Liver (tissue), 3 donors: ENCODE data around the gene ST8SIA6.

Experiments
- CTCF ChIP-seq: fragments of 150-350 bp; IDR thresholded peaks from 2 replicates; pipeline ENCODE4 v1.5.1; 2017; ENCODE audit warnings: improper control_type of control experiment, low read depth, low read length; ENCODE audit not compliant: missing input control
- EGR1 ChIP-seq, 2 donors: IDR thresholded peaks; 2 replicates each; pipeline ENCODE4 v1.6.1; 2016 to 2018; ENCODE audit warnings: antibody characterized with exemption in 2 of 2, low read depth in 2 of 2
- FOXA2 ChIP-seq: IDR thresholded peaks from 2 replicates; pipeline ENCODE4 v1.6.1; 2016; ENCODE audit warnings: antibody characterized with exemption
- GABPA ChIP-seq, 2 donors: IDR thresholded peaks in 1 of 2; conservative IDR thresholded peaks in 1 of 2; 2 replicates each; pipeline ENCODE4 v1.6.1; 2016; ENCODE audit warnings: antibody characterized with exemption in 2 of 2, mild to moderate bottlenecking in 1 of 2, moderate library complexity in 1 of 2
- JUND ChIP-seq, 2 donors: IDR thresholded peaks; 2 replicates each; pipeline ENCODE4 v1.6.1; 2016; ENCODE audit warnings: antibody characterized with exemption in 2 of 2
- MAX ChIP-seq: IDR thresholded peaks from 2 replicates; pipeline ENCODE4 v1.6.1; 2016; ENCODE audit warnings: antibody characterized with exemption
- RAD21 ChIP-seq, 2 donors: IDR thresholded peaks; 2 replicates each; pipeline ENCODE4 v1.6.1; 2016; ENCODE audit warnings: antibody characterized with exemption in 2 of 2, mild to moderate bottlenecking in 2 of 2
- REST ChIP-seq: IDR thresholded peaks from 2 replicates; pipeline ENCODE4 v1.6.1; 2016; ENCODE audit warnings: antibody characterized with exemption, mild to moderate bottlenecking
- RXRA ChIP-seq, 2 donors: IDR thresholded peaks; 2 replicates each; pipeline ENCODE4 v1.6.1; 2017 to 2018; ENCODE audit warnings: antibody characterized with exemption in 2 of 2, mild to moderate bottlenecking in 1 of 2
- SP1 ChIP-seq: IDR thresholded peaks from 2 replicates; pipeline ENCODE4 v1.6.1; 2018; ENCODE audit warnings: antibody characterized with exemption, mild to moderate bottlenecking
- TAF1 ChIP-seq: conservative IDR thresholded peaks from 2 replicates; pipeline ENCODE4 v1.6.1; 2016; ENCODE audit warnings: antibody characterized with exemption, mild to moderate bottlenecking
- YY1 ChIP-seq: IDR thresholded peaks from 2 replicates; pipeline ENCODE4 v1.6.1; 2016; ENCODE audit warnings: antibody characterized with exemption, mild to moderate bottlenecking
- ZBTB33 ChIP-seq: IDR thresholded peaks from 2 replicates; pipeline ENCODE4 v1.6.1; 2016; ENCODE audit warnings: antibody characterized with exemption
- donor health status: healthy.
- donor health status: healthy.

- no peak for TF ChIP-seq REST
- TF ChIP-seq CTCF, result no peak
- no peak for TF ChIP-seq FOXA2
- TF ChIP-seq TAF1, result no peak
- TF ChIP-seq GABPA (IDR thresholded peaks at IDR 0.05 in 1 of 2, conservative IDR thresholded peaks at IDR 0.05 in 1 of 2), result no peak
- TF ChIP-seq SP1, result no peak
- TF ChIP-seq MAX, result no peak
- TF ChIP-seq RXRA (IDR thresholded peaks at IDR 0.05), result no peak
- no peak for TF ChIP-seq EGR1 (IDR thresholded peaks at IDR 0.05; ENCODE audit: low read depth in 2 of 2)
- TF ChIP-seq RAD21 (IDR thresholded peaks at IDR 0.05), result no peak
- no peak for TF ChIP-seq YY1
- TF ChIP-seq ZBTB33, result no peak
- TF ChIP-seq JUND (IDR thresholded peaks at IDR 0.05), result no peak
Measured at GRCh38 chr10:17414484-17414883, 39.9 kb downstream of the ST8SIA6 start.
